ENCODE measurements around the gene ABCC4.

The ABCC4 gene

DNA sequence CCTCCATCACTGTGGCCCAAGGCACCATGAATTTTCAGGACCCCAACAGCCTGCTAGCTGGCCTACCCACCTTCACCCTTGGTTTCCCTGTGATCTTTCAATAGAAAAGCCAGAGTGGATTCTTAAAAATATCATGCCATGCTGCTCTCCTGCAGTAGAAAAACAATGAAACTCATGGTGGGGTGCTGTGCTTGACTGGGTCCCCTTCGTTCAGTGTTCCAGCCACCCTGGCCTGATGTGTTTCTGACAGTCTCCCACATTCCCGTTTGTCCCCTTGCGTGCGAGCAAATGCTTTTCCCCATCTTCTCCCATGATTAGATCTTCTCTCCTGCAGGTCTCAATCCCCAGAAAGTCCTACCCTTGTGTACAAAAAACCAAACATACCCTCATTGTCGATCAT is 43.2 kb downstream of the ABCC4 start:
- DNase-seq, result no peak

DNA sequence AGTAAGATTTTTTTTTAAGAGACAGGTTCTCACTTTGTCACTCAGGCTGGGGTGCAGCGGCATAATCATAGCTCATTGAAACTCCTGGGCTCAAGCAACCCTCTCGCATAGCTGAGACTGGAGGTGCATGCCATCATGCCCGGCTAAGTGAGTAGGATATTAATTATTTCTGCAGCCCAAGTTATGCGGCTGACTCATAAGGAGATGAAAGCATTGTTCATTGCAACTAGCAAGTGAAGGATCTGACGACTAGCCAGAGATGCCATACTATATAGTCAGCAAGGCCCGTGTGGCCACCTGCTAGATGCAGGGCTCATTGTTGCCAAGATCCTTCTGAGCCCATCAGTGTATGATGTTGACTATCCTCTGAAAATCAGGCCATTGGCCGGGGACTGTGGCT is 45.2 kb downstream of the ABCC4 start:
- DNase-seq, result no peak

GRCh38 chr13:95255072-95255732 is 46.0 kb downstream of the ABCC4 start:
- no peak for DNase-seq

DNA sequence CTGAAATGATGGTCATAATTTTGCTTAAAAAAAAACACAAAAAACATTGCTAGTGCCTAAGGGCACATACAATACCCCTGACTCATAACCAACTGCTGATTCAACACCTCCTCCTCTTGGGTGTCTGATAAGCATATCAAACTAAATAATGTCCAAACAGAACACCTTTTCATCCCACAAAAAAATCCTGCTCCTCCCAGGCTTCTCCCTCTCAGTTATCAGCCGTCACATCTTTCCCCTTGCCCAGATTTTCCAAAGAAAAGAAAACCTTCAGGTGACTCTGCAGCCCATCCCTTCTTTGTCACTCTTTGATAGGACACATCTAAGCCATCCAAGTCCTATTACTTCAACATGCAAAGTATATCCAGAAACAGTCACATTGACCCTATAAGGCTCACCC is 46.9 kb downstream of the ABCC4 start:
- DNase-seq, result no peak

DNA sequence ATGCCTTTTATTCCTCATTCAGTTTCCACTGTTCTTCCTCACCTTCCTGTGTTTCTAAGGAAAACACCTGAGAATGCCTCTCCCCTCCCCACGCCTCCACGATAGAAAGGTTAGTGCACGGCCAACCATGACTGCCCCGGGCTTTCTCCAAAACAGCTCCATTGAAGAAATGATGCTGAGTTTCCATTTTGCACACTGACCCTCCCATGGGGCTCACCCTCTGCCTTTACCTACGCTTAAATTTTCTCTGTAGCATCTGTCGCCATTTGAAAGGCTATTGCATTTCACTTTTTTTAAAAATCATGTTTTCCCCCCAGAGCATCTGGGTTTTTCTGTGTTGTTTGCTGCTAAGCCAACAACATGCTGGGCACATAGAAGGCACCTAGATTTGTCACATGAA is 48.2 kb downstream of the ABCC4 start:
- DNase-seq, result no peak

DNA sequence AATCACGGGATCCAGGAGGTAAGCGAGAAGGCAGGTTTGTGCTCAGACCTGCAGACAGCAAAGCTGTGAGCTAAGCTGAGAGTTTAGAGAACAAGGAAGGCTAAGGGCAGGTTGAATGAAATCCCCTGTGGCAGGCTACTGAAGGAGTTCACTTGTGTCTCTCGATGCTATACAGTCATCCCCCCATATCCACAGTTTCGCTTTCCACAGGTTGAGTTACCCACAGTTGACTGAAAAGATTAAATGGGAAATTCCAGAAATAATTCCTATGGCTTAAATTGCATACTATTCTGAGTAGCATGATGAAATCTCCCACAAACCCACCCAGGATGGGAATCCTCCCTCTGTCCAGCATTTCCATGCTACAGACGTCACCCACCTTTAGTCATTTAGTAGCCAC is 49.6 kb downstream of the ABCC4 start:
- no peak for DNase-seq

GRCh38 chr13:95250961-95251360 is 50.3 kb downstream of the ABCC4 start:
- DNase-seq, result no peak

- no peak for DNase-seq
Observed at GRCh38 chr13:95248953-95249352, 52.3 kb downstream of the ABCC4 start.

GRCh38 chr13:95247852-95248251 is 53.4 kb downstream of the ABCC4 start:
- DNase-seq, result no peak

DNA sequence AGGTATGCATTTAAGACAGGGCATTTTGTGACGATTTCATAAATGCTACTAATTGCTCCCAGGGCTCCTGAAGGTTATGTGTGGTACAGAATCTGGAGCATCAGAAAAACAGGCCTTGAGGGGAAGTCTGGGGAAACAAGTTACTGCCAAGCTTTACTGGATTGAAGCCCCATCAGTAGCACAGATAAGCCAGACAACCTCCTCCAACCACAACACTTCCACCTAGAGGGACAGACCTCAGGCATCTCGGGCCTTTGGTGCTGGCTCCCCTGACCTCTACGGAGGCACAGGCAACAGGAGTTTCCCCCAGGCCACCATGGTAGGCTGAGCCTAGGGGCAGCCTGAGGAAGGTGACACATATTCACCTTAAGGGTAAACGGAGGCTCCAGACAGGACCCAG is 54.1 kb downstream of the ABCC4 start:
- DNase-seq, result no peak

GRCh38 chr13:95246292-95247082 is 54.8 kb downstream of the ABCC4 start:
- DNase-seq, result peak; percentile 3

DNA sequence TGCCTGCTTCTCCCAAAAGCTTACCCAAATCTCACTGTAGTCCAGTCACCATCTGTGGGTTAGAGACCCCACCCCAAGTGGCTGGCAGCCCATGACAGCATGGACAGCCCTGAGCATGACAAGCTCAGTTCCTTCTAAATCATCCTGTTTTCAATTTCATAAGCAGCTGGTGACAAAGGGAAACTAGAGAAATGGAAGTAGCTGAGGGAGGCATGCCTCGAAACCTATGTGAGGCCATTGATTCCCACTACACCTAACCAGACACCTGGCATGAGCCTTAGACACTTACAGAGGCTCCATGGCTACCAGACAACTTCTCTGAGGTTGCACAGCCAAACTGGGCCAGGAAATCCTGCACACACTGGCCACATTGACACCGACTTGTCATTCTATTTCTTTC is 56.2 kb downstream of the ABCC4 start:
- no peak for DNase-seq

DNA sequence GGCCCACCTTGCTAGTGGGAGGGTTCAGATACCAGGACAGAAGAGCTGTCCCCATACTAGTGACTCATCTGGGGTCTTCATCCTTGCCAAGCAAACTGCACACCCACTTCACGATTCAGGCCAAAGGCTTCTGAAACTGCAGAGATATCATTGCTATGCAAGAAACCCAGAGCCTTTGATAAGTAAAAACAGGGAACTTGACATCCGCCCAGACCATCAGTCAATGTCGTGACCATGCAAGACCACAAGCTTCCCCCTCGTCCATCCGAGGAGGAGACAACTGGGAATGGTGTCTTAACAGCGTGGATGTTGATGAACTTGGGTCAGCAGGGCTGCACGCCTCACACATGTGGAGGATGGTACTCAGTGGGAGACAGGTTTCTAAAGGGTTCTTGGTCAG is 58.0 kb downstream of the ABCC4 start:
- no peak for DNase-seq

GRCh38 chr13:95241321-95241720 is 59.9 kb downstream of the ABCC4 start:
- no peak for DNase-seq

GRCh38 chr13:95239283-95239682 is 62.0 kb downstream of the ABCC4 start:
- DNase-seq, result no peak

GRCh38 chr13:95237310-95237870 is 63.9 kb downstream of the ABCC4 start:
- no peak for DNase-seq

GRCh38 chr13:95236774-95237173 is 64.5 kb downstream of the ABCC4 start:
- no peak for DNase-seq

DNA sequence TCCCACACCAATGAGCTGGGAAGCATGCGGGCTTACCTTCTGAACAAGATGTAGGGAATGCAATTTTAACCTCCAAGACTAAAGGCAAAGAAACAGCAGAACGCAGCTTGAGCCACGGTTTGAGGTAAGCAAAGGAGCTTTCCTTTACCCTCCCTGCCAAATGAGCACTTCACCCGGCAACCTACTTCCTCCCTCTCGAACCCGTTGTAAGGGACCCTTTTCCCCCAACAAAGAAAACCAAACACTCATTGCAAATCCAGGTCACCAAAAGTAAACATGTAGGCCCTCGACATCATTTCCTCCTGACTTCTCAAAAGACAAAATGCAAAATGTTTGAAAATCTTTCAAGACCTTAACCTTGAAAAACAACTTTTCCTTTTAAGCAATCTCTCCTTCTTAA is 65.3 kb downstream of the ABCC4 start:
- DNase-seq, result no peak

DNA sequence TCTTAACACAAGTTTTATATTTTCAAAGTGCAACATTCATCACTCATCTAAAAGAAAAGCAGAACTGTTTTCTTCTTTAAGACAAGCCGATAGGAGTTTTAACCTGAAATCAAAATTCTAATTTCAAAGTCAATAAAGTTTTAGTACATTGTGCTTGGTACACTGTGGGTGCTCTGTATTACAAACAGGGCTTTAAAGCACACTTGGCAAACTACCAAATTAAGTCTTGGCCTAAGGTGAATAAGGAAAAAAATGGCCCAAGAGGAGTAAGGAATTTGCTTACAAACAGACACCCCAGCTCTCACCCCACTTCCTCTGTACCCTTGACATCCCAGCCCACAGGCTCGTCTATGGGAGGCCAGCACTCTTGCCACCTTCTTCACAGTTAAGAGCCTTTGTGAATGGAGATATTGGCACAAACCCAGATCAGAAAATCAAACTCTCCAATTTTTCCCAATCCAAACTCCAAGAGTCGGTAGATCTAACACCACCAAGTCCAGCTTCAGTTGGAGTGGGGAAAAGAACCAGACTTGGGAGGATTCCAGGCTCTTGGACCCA is 66.0 kb downstream of the ABCC4 start:
- DNase-seq, result no peak

GRCh38 chr13:95234242-95234641 is 67.0 kb downstream of the ABCC4 start:
- no peak for DNase-seq

DNA sequence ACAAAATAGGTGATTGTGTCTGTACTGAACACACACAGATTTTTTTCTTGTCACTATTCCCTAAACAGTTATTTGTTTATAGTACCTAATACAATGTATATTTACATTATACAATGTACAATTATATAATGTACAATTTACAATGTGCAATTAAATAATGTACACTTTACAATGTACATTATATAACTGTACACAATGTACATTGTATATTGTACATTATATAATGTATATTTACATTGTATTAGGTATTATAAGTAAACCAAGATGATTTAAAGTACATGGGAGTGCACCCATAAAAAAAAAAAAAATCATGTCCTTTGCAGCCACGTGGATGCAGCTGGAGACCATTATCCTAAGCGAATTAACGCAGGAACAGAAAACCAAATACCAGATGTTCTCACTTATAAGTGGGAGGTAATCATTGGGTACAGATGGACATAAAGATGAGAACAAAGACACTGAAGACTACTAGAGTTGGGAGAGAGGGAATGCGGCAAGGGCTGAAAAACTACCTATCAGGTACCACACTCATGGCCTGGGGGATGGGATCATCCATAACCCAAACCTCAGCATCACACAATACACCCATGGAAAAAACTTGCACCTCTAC is 68.1 kb downstream of the ABCC4 start:
- no peak for DNase-seq

- DNase-seq, result no peak
Observed at GRCh38 chr13:95231393-95231792, 69.9 kb downstream of the ABCC4 start.

GRCh38 chr13:95229855-95230254 is 71.4 kb downstream of the ABCC4 start:
- no peak for DNase-seq

GRCh38 chr13:95228130-95228529 is 73.1 kb downstream of the ABCC4 start:
- no peak for DNase-seq
